ENCODE results near the gene KANSL3.

KANSL3 gene

GRCh38 chr2:96664366-96664925 is 26.3 kb upstream of the KANSL3 start:
- TF ChIP-seq GATA2 (IDR thresholded peaks at IDR 0.05; ENCODE audit: low read depth, low read length) (no peak), GATA3 (IDR thresholded peaks at IDR 0.05; ENCODE audit: low read depth, low read length) (no peak)

- no peak for TF ChIP-seq GATA3 (IDR thresholded peaks at IDR 0.05; ENCODE audit: low read depth, low read length)
- TF ChIP-seq GATA2 (IDR thresholded peaks at IDR 0.05; ENCODE audit: low read depth, low read length) = no peak
Observed at GRCh38 chr2:96663829-96664228, 25.7 kb upstream of the KANSL3 start.

GRCh38 chr2:96663177-96663576 is 25.1 kb upstream of the KANSL3 start:
- TF ChIP-seq GATA3 (IDR thresholded peaks at IDR 0.05; ENCODE audit: low read depth, low read length) = no peak
- TF ChIP-seq GATA2 (IDR thresholded peaks at IDR 0.05; ENCODE audit: low read depth, low read length) = no peak

GRCh38 chr2:96662360-96662759 is 24.2 kb upstream of the KANSL3 start:
- TF ChIP-seq GATA3 (IDR thresholded peaks at IDR 0.05; ENCODE audit: low read depth, low read length) = no peak

- TF ChIP-seq GATA3 (IDR thresholded peaks at IDR 0.05; ENCODE audit: low read depth, low read length) (no peak), GATA2 (IDR thresholded peaks at IDR 0.05; ENCODE audit: low read depth, low read length) (no peak)
Observed at GRCh38 chr2:96661324-96661723, 23.2 kb upstream of the KANSL3 start.

- TF ChIP-seq GATA2 (IDR thresholded peaks at IDR 0.05; ENCODE audit: low read depth, low read length) = no peak
- no peak for TF ChIP-seq GATA3 (IDR thresholded peaks at IDR 0.05; ENCODE audit: low read depth, low read length)
Observed at GRCh38 chr2:96656540-96656939, 18.4 kb upstream of the KANSL3 start.

- TF ChIP-seq GATA2 (IDR thresholded peaks at IDR 0.05; ENCODE audit: low read depth, low read length) (no peak), GATA3 (IDR thresholded peaks at IDR 0.05; ENCODE audit: low read depth, low read length) (no peak)
Observed at GRCh38 chr2:96655526-96655925, 17.4 kb upstream of the KANSL3 start.

GRCh38 chr2:96651793-96652192 is 13.7 kb upstream of the KANSL3 start:
- TF ChIP-seq GATA2 (IDR thresholded peaks at IDR 0.05; ENCODE audit: low read depth, low read length) (no peak), GATA3 (IDR thresholded peaks at IDR 0.05; ENCODE audit: low read depth, low read length) (no peak)

- TF ChIP-seq GATA2 (IDR thresholded peaks at IDR 0.05; ENCODE audit: low read depth, low read length) = no peak
- no peak for TF ChIP-seq GATA3 (IDR thresholded peaks at IDR 0.05; ENCODE audit: low read depth, low read length)
Observed at GRCh38 chr2:96649342-96649741, 11.2 kb upstream of the KANSL3 start.

GRCh38 chr2:96648306-96648930 is 10.3 kb upstream of the KANSL3 start:
- TF ChIP-seq GATA3 (IDR thresholded peaks at IDR 0.05; ENCODE audit: low read depth, low read length) = no peak
- TF ChIP-seq GATA2 (IDR thresholded peaks at IDR 0.05; ENCODE audit: low read depth, low read length) = no peak

- TF ChIP-seq GATA2 (IDR thresholded peaks at IDR 0.05; ENCODE audit: low read depth, low read length) = no peak
- no peak for TF ChIP-seq GATA3 (IDR thresholded peaks at IDR 0.05; ENCODE audit: low read depth, low read length)
Observed at GRCh38 chr2:96647681-96648080, 9.6 kb upstream of the KANSL3 start.

- TF ChIP-seq GATA3 (IDR thresholded peaks at IDR 0.05; ENCODE audit: low read depth, low read length) (no peak), GATA2 (IDR thresholded peaks at IDR 0.05; ENCODE audit: low read depth, low read length) (no peak)
Observed at GRCh38 chr2:96642564-96643360, 4.7 kb upstream of the KANSL3 start, which contains the start of gene FER1L5. Gene FER1L5, plus strand, starts transcription at chr2:96642764. Its CDS starts 73 bp downstream, at chr2:96642837.

- TF ChIP-seq GATA3 (IDR thresholded peaks at IDR 0.05; ENCODE audit: low read depth, low read length) (no peak), GATA2 (IDR thresholded peaks at IDR 0.05; ENCODE audit: low read depth, low read length) (no peak)
Observed at GRCh38 chr2:96637385-96638143, 548 bp downstream of the KANSL3 start.

GRCh38 chr2:96636551-96637171 is 1.5 kb downstream of the KANSL3 start:
- no peak for TF ChIP-seq GATA2 (IDR thresholded peaks at IDR 0.05; ENCODE audit: low read depth, low read length)
- no peak for TF ChIP-seq GATA3 (IDR thresholded peaks at IDR 0.05; ENCODE audit: low read depth, low read length)
